Measurements from ENCODE around the gene UPP2.

Gene UPP2

GRCh38 chr2:158116936-158117335, 15.3 kb downstream of the UPP2 start:
- H3K36me3 ChIP-seq (ENCODE audit: insufficient read depth, low read length), result no peaks in the 10 kb centered on the region
- no peaks in the 10 kb centered on the region for H3K79me2 ChIP-seq (ENCODE audit: insufficient read depth, low read length)
- no peaks in the 10 kb centered on the region for H3K9me2 ChIP-seq (replicated peaks; ENCODE audit: low read depth, low read length)
- no peak overlapping the region for H2AFZ ChIP-seq (ENCODE audit: low read length)
- H3K9me3 ChIP-seq (ENCODE audit: insufficient read depth, low read depth, low read length), result no peaks in the 10 kb centered on the region
- no peaks in the 10 kb centered on the region for H4K20me1 ChIP-seq (ENCODE audit: insufficient read depth, low read length, poor library complexity, severe bottlenecking)
- H3K4me2 ChIP-seq (ENCODE audit: low read depth, low read length, poor library complexity, severe bottlenecking), result no peak overlapping the region
- H3K4me3 ChIP-seq (ENCODE audit: low read length, poor library complexity, severe bottlenecking), result no peak overlapping the region
- H3K9ac ChIP-seq (ENCODE audit: low read depth, low read length, poor library complexity, severe bottlenecking), result no peak overlapping the region
- H3K4me1 ChIP-seq (ENCODE audit: insufficient read depth, low read length, poor library complexity, severe bottlenecking), result no peaks in the 10 kb centered on the region
- no peaks in the 10 kb centered on the region for H3F3A ChIP-seq (ENCODE audit: low read depth)
- H3K27me3 ChIP-seq (ENCODE audit: insufficient read depth, low read length, poor library complexity, severe bottlenecking), result no peaks in the 10 kb centered on the region
- no peak for TF ChIP-seq EZH2phosphoT487 (IDR thresholded peaks at IDR 0.05; ENCODE audit: borderline replicate concordance)
- TF ChIP-seq CTCF (conservative IDR thresholded peaks at IDR 0.05; ENCODE audit: low read length), result no peak

- H3K4me3 ChIP-seq (ENCODE audit: low read length, poor library complexity, severe bottlenecking), result no peak overlapping the region
- H3K9ac ChIP-seq (ENCODE audit: low read depth, low read length, poor library complexity, severe bottlenecking), result no peak overlapping the region
- H3K4me2 ChIP-seq (ENCODE audit: low read depth, low read length, poor library complexity, severe bottlenecking), result no peak overlapping the region
- H3K9me3 ChIP-seq (ENCODE audit: insufficient read depth, low read depth, low read length), result no peaks in the 10 kb centered on the region
- no peaks in the 10 kb centered on the region for H3K36me3 ChIP-seq (ENCODE audit: insufficient read depth, low read length)
- no peaks in the 10 kb centered on the region for H3K79me2 ChIP-seq (ENCODE audit: insufficient read depth, low read length)
- no peaks in the 10 kb centered on the region for H3F3A ChIP-seq (ENCODE audit: low read depth)
- H3K9me2 ChIP-seq (replicated peaks; ENCODE audit: low read depth, low read length), result no peaks in the 10 kb centered on the region
- no peak for TF ChIP-seq CTCF (conservative IDR thresholded peaks at IDR 0.05; ENCODE audit: low read length)
- TF ChIP-seq EZH2phosphoT487 (IDR thresholded peaks at IDR 0.05; ENCODE audit: borderline replicate concordance), result no peak
- H2AFZ ChIP-seq (ENCODE audit: low read length), result no peak overlapping the region
- H4K20me1 ChIP-seq (ENCODE audit: insufficient read depth, low read length, poor library complexity, severe bottlenecking), result no peaks in the 10 kb centered on the region
- H3K27me3 ChIP-seq (ENCODE audit: insufficient read depth, low read length, poor library complexity, severe bottlenecking), result no peaks in the 10 kb centered on the region
- no peaks in the 10 kb centered on the region for H3K4me1 ChIP-seq (ENCODE audit: insufficient read depth, low read length, poor library complexity, severe bottlenecking)
These were observed 18.4 kb downstream of the UPP2 start for GRCh38 chr2:158120102-158120501.

DNA sequence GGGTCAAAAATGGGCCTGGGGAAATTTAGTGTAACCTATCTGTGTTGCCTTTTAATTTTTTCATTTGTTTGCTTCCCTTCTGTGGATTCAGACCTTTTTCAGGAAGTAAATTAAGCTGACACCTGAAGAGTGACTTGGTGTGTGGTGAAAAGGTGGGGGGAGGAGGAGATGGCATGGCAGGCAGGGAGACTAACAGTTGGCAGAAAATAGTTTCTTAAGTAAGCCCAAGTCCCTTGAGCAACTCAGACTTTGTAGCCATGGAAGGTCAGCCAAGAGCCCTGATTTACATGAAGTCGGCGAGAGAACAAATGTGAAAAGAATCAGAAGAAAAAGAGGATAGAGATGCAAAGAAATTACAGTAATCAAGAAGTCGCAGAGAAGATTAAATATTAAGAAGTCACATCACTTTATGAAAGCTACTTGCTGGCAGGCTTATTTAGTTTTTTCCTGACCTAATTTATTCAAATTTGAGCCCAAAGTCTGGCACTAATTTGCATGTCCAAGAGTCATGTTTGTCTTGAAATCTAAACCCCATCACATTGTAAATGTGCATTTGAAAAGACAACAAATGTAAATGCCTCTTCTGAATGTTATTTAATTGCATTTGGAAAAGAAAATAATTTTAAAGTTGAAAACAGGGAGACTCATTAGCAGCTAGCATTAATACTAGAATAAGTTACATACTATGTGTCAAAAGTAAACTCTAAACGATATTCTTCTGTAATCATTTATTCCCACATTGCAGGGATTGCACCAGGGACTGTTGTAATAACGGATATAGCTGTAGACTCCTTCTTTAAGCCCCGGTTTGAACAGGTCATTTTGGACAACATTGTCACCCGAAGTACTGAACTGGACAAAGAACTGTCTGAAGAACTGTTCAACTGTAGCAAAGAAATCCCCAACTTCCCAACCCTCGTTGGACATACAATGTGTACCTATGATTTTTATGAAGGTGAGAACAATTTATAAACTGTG, 19.3 kb downstream of the UPP2 start:
- Histone ChIP-seq H3K27me3 (ENCODE audit: insufficient read depth, low read length, poor library complexity, severe bottlenecking) (no peaks in the 10 kb centered on the region), H4K20me1 (ENCODE audit: insufficient read depth, low read length, poor library complexity, severe bottlenecking) (no peaks in the 10 kb centered on the region), H3K4me3 (ENCODE audit: low read length, poor library complexity, severe bottlenecking) (no peak overlapping the region), H3K79me2 (ENCODE audit: insufficient read depth, low read length) (no peaks in the 10 kb centered on the region), H3K9me2 (replicated peaks; ENCODE audit: low read depth, low read length) (no peaks in the 10 kb centered on the region), H3K4me1 (ENCODE audit: insufficient read depth, low read length, poor library complexity, severe bottlenecking) (no peaks in the 10 kb centered on the region), H3K9me3 (ENCODE audit: insufficient read depth, low read depth, low read length) (no peaks in the 10 kb centered on the region), H3K4me2 (ENCODE audit: low read depth, low read length, poor library complexity, severe bottlenecking) (no peak overlapping the region), H2AFZ (ENCODE audit: low read length) (no peak overlapping the region), H3K36me3 (ENCODE audit: insufficient read depth, low read length) (no peaks in the 10 kb centered on the region), H3F3A (ENCODE audit: low read depth) (no peaks in the 10 kb centered on the region), H3K9ac (ENCODE audit: low read depth, low read length, poor library complexity, severe bottlenecking) (no peak overlapping the region)
- TF ChIP-seq EZH2phosphoT487 (IDR thresholded peaks at IDR 0.05; ENCODE audit: borderline replicate concordance), result no peak
- no peak for TF ChIP-seq CTCF (conservative IDR thresholded peaks at IDR 0.05; ENCODE audit: low read length)

Measured in Loucy (cell line).